KOPT-K1 (cell line): ENCODE data around the gene SORBS1.

Source experiments
- H3K27ac ChIP-seq: fragments of 200-600 bp; sonication (generic); 2 replicates; pipeline ENCODE4 v1.5.1; 2016; ENCODE audit warnings: antibody characterized with exemption, mild to moderate bottlenecking, low read depth, low read length; ENCODE audit not compliant: poor library complexity, severe bottlenecking
- H3K36me3 ChIP-seq: fragments of 200-600 bp; sonication (generic); 2 replicates; pipeline ENCODE4 v1.5.1; 2017; ENCODE audit warnings: antibody characterized with exemption, mild to moderate bottlenecking, low read length, moderate library complexity; ENCODE audit not compliant: insufficient read depth
- H3K9me3 ChIP-seq: fragments of 200-600 bp; sonication (generic); 2 replicates; pipeline ENCODE4 v1.5.1; 2017; ENCODE audit warnings: antibody characterized with exemption, low read length, mild to moderate bottlenecking; ENCODE audit not compliant: insufficient read depth, poor library complexity, severe bottlenecking

SORBS1 gene

GRCh38 chr10:95561177-95561863 is at the start of gene SORBS1:
Gene SORBS1 (minus strand): TSS chr10:95561371. CDS start chr10:95441135, 120,236 bp downstream.
- Histone ChIP-seq H3K9me3 (no peaks in the 10 kb centered on the region), H3K27ac (no peak within 1 kb of the TSS), H3K36me3 (no peaks in the 10 kb centered on the region)

- Histone ChIP-seq H3K9me3 (no peaks in the 10 kb centered on the region), H3K27ac (no peak overlapping the region), H3K36me3 (peaks cover 99% of the 10 kb centered on the region)
Measured at GRCh38 chr10:95610727-95611126, 49.6 kb upstream of the SORBS1 start.

GRCh38 chr10:95606922-95607321 is 45.8 kb upstream of the SORBS1 start:
- Histone ChIP-seq H3K36me3 (peaks cover 75% of the 10 kb centered on the region), H3K9me3 (no peaks in the 10 kb centered on the region), H3K27ac (no peak overlapping the region)

GRCh38 chr10:95605163-95605562 is 44.0 kb upstream of the SORBS1 start:
- Histone ChIP-seq H3K36me3 (peaks cover 58% of the 10 kb centered on the region), H3K9me3 (no peaks in the 10 kb centered on the region), H3K27ac (no peak overlapping the region)

- Histone ChIP-seq H3K36me3 (peaks cover 52% of the 10 kb centered on the region), H3K9me3 (no peaks in the 10 kb centered on the region), H3K27ac (no peak overlapping the region)
Measured at GRCh38 chr10:95604630-95605029, 43.5 kb upstream of the SORBS1 start.

- Histone ChIP-seq H3K9me3 (no peaks in the 10 kb centered on the region), H3K27ac (no peak overlapping the region), H3K36me3 (peaks cover 30% of the 10 kb centered on the region)
Measured at GRCh38 chr10:95602382-95602781, 41.2 kb upstream of the SORBS1 start.

- Histone ChIP-seq H3K9me3 (no peaks in the 10 kb centered on the region), H3K36me3 (peaks cover 18% of the 10 kb centered on the region), H3K27ac (no peak overlapping the region)
Measured at GRCh38 chr10:95601116-95601719, 40.0 kb upstream of the SORBS1 start.

- Histone ChIP-seq H3K27ac (no peak overlapping the region), H3K9me3 (no peaks in the 10 kb centered on the region), H3K36me3 (peaks cover 9% of the 10 kb centered on the region)
Measured at GRCh38 chr10:95600158-95600557, 39.0 kb upstream of the SORBS1 start.

- Histone ChIP-seq H3K9me3 (no peaks in the 10 kb centered on the region), H3K36me3 (no peaks in the 10 kb centered on the region), H3K27ac (no peak overlapping the region)
Measured at GRCh38 chr10:95597788-95598187, 36.6 kb upstream of the SORBS1 start.

- no peaks in the 10 kb centered on the region for H3K9me3 ChIP-seq
- H3K36me3 ChIP-seq: no peaks in the 10 kb centered on the region
- no peak overlapping the region for H3K27ac ChIP-seq
Measured at GRCh38 chr10:95588025-95588424, 26.9 kb upstream of the SORBS1 start.

- H3K9me3 ChIP-seq: no peaks in the 10 kb centered on the region
- H3K27ac ChIP-seq: no peak overlapping the region
- no peaks in the 10 kb centered on the region for H3K36me3 ChIP-seq
Measured at GRCh38 chr10:95579835-95580535, 18.8 kb upstream of the SORBS1 start.

- no peaks in the 10 kb centered on the region for H3K36me3 ChIP-seq
- no peak overlapping the region for H3K27ac ChIP-seq
- H3K9me3 ChIP-seq: no peaks in the 10 kb centered on the region
Measured at GRCh38 chr10:95579292-95579691, 18.1 kb upstream of the SORBS1 start.

- no peaks in the 10 kb centered on the region for H3K36me3 ChIP-seq
- no peak overlapping the region for H3K27ac ChIP-seq
- H3K9me3 ChIP-seq: no peaks in the 10 kb centered on the region
Measured at GRCh38 chr10:95578619-95579018, 17.4 kb upstream of the SORBS1 start.

- H3K27ac ChIP-seq: no peak overlapping the region
- no peaks in the 10 kb centered on the region for H3K9me3 ChIP-seq
- H3K36me3 ChIP-seq: no peaks in the 10 kb centered on the region
Measured at GRCh38 chr10:95574649-95575365, 13.6 kb upstream of the SORBS1 start.

- Histone ChIP-seq H3K27ac (no peak overlapping the region), H3K9me3 (no peaks in the 10 kb centered on the region), H3K36me3 (no peaks in the 10 kb centered on the region)
Measured at GRCh38 chr10:95573964-95574604, 12.9 kb upstream of the SORBS1 start.
